ENCODE results near the gene CAMSAP1.

CAMSAP1 gene

GRCh38 chr9:135847833-135848232 lies 59.5 kb downstream of the CAMSAP1 start:
- in situ Hi-C loops (cut with MboI; ENCODE audit: low sequenced_read_pairs) = no loop called here

DNA sequence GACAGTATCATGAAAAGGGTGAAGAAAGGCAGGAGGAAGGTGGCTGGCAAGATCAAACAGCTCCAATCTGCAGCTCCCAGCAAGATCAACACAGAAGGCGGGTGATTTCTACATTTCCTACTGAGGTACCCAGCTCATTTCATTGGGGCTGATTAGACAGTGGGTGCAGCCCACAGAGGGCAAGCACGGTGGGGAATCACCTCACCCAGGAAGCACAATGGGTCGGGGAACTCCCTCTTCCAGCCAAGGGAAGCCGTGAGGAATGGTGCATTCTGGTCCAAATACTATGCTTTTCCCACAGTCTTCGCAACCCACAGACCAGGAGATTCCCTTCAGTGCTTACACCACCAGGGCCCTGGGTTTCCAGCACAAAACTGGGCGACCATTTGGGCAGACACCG lies 66.8 kb downstream of the CAMSAP1 start:
- in situ Hi-C loops (cut with MboI; ENCODE audit: low sequenced_read_pairs) = no loop called here

DNA sequence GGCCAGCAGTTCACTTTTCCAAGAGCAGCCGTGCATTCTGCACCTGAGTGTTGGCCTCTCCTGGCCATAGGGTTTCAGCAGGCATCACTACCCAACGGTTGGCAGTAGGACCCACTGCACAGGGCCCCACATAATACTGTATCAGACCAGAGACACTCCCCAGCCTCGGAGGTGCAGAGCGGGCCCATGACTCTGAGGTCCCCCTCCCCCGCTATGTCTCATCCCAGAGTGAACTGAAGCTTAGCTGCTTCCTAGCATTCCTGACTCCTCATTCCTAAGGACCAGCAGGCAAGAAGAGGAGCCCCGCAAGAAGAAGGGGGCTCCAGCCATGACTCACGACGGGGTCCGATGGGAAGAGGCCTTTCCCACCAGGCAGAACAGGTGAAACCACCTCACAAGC lies 67.2 kb downstream of the CAMSAP1 start:
- in situ Hi-C loops (cut with MboI; ENCODE audit: low sequenced_read_pairs) = no loop called here

DNA sequence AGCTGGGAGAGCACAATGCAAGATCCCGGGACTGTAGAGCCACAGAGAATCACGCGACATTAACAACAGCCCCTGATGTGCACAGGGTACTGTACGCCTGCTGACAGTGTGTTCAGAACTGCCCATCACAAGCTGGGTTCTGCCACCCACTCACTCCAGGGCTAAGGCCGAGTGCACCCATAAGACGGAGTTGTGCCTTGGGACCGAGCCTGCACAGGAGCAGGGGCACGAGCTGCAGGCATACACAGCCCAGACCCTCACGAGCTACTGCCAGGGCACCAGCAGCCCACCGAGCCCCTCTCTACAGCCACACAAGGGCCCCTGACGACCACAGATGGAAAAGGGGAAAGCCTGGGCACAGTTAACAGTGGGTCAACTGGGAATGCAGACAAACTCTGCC lies 67.8 kb downstream of the CAMSAP1 start:
- in situ Hi-C loops (cut with MboI; ENCODE audit: low sequenced_read_pairs) = no loop called here

DNA sequence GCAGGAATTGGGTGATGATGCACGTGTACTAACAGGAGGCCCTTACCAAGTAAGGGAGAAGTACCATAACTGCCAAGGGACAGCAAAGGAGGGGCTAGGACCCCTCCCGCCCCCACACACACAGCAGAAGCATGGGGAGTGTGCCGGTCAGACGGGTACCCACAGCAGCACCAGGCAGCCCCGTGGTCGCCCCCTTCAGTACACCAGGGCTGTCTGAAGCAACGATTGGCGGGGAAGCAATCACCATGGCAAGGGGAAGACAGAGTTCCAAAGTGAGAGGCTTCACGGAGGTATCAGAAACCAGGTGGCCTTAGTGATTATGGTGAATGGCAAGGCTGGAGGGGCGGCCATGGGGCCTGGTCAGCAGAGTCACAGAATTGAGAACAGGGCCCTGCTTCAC lies 72.2 kb downstream of the CAMSAP1 start:
- in situ Hi-C loops (cut with MboI; ENCODE audit: low sequenced_read_pairs) = no loop called here

DNA sequence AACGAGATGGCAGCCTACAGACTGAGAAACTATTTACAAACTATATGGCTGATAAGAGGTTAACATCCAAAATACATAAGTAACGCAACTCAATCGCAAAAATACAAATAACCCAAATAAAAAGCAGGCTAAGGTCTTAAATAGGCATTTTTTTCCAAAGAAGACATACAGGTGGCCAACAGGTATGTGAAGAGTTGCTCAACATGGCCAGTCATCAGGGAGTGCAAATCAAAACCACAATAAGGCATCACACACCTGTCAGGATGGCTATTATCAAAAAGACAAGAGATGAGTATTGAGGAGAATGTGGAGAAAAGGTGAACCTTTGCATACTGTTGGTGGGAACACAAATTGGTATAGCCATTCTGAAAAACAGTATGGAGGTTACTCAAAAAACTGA lies 73.5 kb downstream of the CAMSAP1 start:
- in situ Hi-C loops (cut with MboI; ENCODE audit: low sequenced_read_pairs) = no loop called here

- in situ Hi-C loops (cut with MboI; ENCODE audit: low sequenced_read_pairs) = no loop called here
Observed at GRCh38 chr9:135830496-135830895, 76.8 kb downstream of the CAMSAP1 start.

GRCh38 chr9:135828656-135829055 lies 78.7 kb downstream of the CAMSAP1 start:
- in situ Hi-C loops (cut with MboI; ENCODE audit: low sequenced_read_pairs) = no loop called here

- in situ Hi-C loops (cut with MboI; ENCODE audit: low sequenced_read_pairs) = no loop called here
Observed at GRCh38 chr9:135827866-135828580, 79.3 kb downstream of the CAMSAP1 start.

DNA sequence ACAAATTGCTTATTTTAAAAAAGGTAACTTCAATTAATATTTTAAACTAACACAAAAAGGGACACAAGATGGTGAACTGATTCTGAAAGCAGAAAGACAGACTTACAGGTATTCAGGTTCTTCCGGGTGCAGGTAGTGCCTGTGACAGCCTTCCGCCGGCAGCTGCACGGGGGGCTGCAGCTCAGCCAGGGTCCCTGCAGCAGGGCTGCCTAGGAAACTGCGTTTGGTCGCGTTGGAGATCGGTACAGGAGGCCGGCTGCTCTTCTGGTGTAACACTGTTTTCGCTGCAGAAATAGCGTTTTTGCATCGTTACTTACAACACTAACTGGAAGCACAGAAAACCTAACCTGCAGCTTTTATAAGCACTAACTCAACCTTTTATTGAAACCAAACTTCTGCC lies 80.0 kb downstream of the CAMSAP1 start:
- in situ Hi-C loops (cut with MboI; ENCODE audit: low sequenced_read_pairs) = no loop called here

GRCh38 chr9:135826188-135826545 lies 81.2 kb downstream of the CAMSAP1 start:
- in situ Hi-C loops (cut with MboI; ENCODE audit: low sequenced_read_pairs) = no loop called here

DNA sequence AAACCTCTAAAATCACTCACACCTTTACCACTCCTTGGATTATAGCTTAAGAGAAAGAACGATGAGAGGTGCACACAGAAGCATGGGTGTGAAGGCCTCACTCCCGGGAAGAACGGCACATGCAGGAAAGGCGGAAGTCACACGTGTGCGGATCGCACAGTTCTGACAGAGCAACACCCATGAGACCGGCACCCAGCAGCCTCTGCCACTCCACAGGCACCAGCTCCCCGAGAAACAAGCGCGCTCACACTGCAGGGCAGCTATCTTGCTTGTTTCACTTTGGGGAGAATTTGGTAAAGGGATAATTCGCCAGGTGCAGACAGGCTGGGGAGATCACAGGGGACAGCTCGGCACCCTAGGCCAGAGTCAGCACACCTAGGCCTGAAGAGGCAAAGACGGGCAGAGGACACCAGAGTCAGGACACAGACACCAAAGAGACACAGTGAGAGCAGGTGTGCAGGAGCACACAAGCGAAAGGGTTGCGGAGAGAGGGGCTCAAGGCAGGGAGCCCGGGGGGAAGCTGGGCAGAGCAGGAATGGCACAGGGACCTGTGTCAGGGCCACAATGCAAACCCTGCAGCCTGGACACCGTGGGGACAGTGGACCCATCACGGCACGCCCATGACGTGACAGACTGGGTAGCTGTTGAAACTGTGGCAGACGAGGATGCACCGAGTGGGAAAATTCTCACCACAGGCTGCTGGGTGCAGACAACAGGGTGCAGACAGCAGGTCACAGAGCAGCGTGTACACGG lies 81.7 kb downstream of the CAMSAP1 start:
- in situ Hi-C loops (cut with MboI; ENCODE audit: low sequenced_read_pairs) = no loop called here

GRCh38 chr9:135823036-135823435 lies 84.3 kb downstream of the CAMSAP1 start:
- in situ Hi-C loops (cut with MboI; ENCODE audit: low sequenced_read_pairs) = no loop called here

DNA sequence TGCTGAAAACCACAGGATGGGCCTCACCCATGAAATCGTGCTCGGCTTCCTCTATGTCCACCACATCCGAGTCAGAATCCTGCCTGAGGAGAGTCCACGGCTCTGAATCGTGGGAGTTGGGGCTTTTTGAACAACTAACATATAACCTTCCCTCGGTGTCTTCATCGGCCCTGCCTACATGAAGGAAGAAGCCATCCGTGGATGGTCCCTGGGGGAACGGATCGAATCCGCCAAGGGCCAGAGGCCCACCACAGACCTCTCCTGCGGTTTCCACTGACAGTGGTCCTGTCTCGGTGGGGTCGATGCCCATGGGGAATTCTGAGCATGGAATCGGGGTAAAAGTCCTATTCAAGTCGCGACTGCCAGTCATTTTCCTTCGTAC lies 85.0 kb downstream of the CAMSAP1 start:
- in situ Hi-C loops (cut with MboI; ENCODE audit: low sequenced_read_pairs) = no loop called here

DNA sequence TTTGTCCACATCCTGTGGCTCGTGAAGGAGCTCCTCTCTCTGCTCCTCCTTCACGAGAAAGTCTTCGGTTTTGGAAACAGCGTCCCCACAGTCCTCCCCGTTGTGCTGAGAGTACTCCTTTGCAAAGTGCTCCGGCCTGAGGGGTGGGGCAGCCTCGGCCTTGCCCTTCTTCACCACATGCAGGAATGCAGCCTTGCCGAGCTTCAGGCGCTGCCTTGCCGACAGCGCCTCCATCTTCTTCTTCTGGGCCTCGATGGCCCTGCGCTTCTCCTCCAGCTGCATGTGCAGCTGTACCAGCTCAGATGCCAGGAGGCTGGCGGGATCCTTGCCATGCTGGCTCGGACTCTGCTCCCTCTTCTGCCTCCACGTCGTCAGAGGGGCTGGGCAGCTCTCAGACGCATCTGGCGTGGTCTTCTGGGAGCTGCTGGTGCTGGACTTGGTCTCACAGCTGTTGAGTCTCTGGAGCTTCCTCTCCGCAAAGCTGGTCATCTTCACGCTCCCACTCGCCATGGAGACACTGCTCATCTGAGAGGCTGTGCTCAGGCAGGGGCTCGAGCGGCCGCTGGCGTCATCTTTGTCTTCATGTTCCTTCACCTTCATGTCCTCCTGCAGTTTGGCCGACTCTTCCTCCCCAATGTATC lies 85.5 kb downstream of the CAMSAP1 start:
- in situ Hi-C loops (cut with MboI; ENCODE audit: low sequenced_read_pairs) = no loop called here

- in situ Hi-C loops (cut with MboI; ENCODE audit: low sequenced_read_pairs) = no loop called here
Observed at GRCh38 chr9:135821116-135821515, 86.2 kb downstream of the CAMSAP1 start.

- in situ Hi-C loops (cut with MboI; ENCODE audit: low sequenced_read_pairs) = no loop called here
Observed at GRCh38 chr9:135820661-135821060, 86.7 kb downstream of the CAMSAP1 start.

DNA sequence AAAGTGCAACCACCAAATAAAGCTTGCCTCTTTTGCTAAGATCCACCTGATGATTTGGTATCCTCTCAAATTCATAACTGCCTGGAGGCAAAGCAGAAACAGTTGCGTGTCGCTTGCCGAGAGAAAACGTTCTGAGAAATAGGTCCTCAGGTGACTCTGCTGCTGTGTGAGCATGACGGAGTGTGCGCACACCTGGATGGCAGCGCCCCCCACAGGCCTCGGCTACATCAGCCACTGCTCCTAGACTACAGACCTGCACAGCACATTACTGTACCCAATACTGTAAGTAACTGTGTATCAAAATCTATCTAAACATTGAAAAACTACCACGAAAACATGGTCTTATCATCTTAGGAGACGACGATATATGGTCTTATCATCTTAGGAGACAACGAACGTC lies 87.4 kb downstream of the CAMSAP1 start:
- in situ Hi-C loops (cut with MboI; ENCODE audit: low sequenced_read_pairs) = no loop called here

GRCh38 chr9:135818718-135819475 lies 88.4 kb downstream of the CAMSAP1 start:
- in situ Hi-C loops (cut with MboI; ENCODE audit: low sequenced_read_pairs) = no loop called here

GRCh38 chr9:135817951-135818717 lies 89.2 kb downstream of the CAMSAP1 start:
- in situ Hi-C loops (cut with MboI; ENCODE audit: low sequenced_read_pairs) = no loop called here

DNA sequence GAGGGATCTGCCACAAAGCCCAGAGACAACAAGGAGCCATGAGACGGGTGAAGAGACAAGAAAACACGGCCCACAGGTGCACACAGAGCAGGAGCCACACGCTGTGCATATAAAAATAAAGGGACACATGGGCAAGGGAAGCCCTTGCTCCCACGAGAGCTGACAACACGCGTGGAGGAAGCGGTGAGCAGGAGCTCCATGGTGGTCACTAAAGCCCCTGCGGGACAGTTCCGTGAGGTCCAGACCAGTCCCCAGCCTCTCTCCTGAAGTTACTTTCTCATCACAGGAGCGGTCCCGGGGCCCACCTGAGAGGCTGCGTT lies 90.7 kb downstream of the CAMSAP1 start:
- in situ Hi-C loops (cut with MboI; ENCODE audit: low sequenced_read_pairs) = no loop called here

Data from hTERT RPE-1 (cell line).